HepG2 (cell line): ENCODE results near the gene TMBIM4. TPM values are rescaled to one million over a fixed set of nuclear protein-coding genes. Genes with fewer than 3 reads are reported as not detected.

Experiments
- ATAC-seq: fragments of 200-7000 bp; cut with Tn5 transposase; 3 replicates; pipeline ENCODE4 v1.9.1; 2020; ENCODE audit warnings: mild to moderate bottlenecking, moderate library complexity
- BruUV-seq: library from RNA; stranded (reverse); fragments of 400-500 nt; replicated peaks from 2 replicates; lab custom pipeline; 2021; lab: Mats Ljungman, UMichigan
- CTCF ChIA-PET: fragments of 300-600 bp; formaldehyde crosslinking; extraction: SDS; loops from one replicate; lab custom pipeline; 2021; ENCODE audit warnings: low total read pairs, inconsistent platforms, low intra/inter-chr PET ratio; lab: Yijun Ruan, JAX
- POLR2A ChIA-PET: fragments of 350-600 bp; sonication (Branson Sonifier 250); formaldehyde crosslinking; loops from one replicate; lab custom pipeline; 2020; ENCODE audit warnings: antibody characterized with exemption, inconsistent platforms; lab: Yijun Ruan, JAX
- DNase-seq: peaks from one replicate; pipeline ENCODE4 v3.0.0-alpha.2; 2015; ENCODE audit warnings: low spot score
- FAIRE-seq: peaks from 3 replicates; lab custom pipeline; 2011; peaks lifted over from hg19 to GRCh38; lab: Jason Lieb, UNC
- H2AFZ ChIP-seq: one replicate; pipeline ENCODE4 v1.6.1; 2011; ENCODE audit warnings: low read length, inconsistent platforms
- H3K27ac ChIP-seq: fragments of 300-600 bp; 3 replicates; pipeline ENCODE4 v1.8.0; 2011; ENCODE audit warnings: mixed run types, mild to moderate bottlenecking, mixed read lengths, low read length, inconsistent platforms; ENCODE audit not compliant: insufficient read depth; ENCODE audit errors: extremely low read length
- H3K27me3 ChIP-seq, 2 experiments: fragments of 200-600 bp in 1 of 2; 2 replicates in 1 of 2; 3 replicates in 1 of 2; pipeline versions ENCODE4 v1.6.0 to v1.8.0; 2011; ENCODE audit warnings: low read length in 2 of 2, mild to moderate bottlenecking in 2 of 2, moderate library complexity in 2 of 2, inconsistent platforms in 1 of 2; ENCODE audit not compliant: insufficient read depth in 2 of 2, control insufficient read depth in 1 of 2
- H3K36me3 ChIP-seq, 2 experiments: fragments of 200-600 bp in 1 of 2; replicated peaks in 1 of 2; 2 replicates in 1 of 2; 3 replicates in 1 of 2; pipeline versions ENCODE4 v1.5.1 to v1.8.0; 2011; ENCODE audit warnings: low read length in 2 of 2, inconsistent platforms in 1 of 2; ENCODE audit not compliant: insufficient read depth in 2 of 2, control insufficient read depth in 1 of 2
- H3K4me1 ChIP-seq: 2 replicates; pipeline ENCODE4 v1.5.1; 2012; ENCODE audit warnings: low read length, inconsistent platforms; ENCODE audit not compliant: insufficient read depth
- H3K4me2 ChIP-seq: 2 replicates; pipeline ENCODE4 v1.6.0; 2011; ENCODE audit warnings: low read depth, low read length, inconsistent platforms
- H3K4me3 ChIP-seq, 3 experiments: fragments of 200-600 bp in 1 of 3; sonication (generic), shearing (Covaris generic) in 1 of 3; replicated peaks in 1 of 3; 2 replicates each; pipeline ENCODE4 v1.5.1; 2011 to 2016; ENCODE audit warnings: low read length in 3 of 3, inconsistent platforms in 2 of 3, low read depth in 2 of 3, mild to moderate bottlenecking in 2 of 3, control low read depth in 1 of 3, mixed read lengths in 1 of 3; ENCODE audit not compliant: insufficient read depth in 1 of 3
- H3K79me2 ChIP-seq: one replicate; pipeline ENCODE4 v1.6.1; 2011; ENCODE audit warnings: low read length, inconsistent platforms; ENCODE audit not compliant: insufficient read depth
- H3K9ac ChIP-seq: 2 replicates; pipeline ENCODE4 v1.6.0; 2011; ENCODE audit warnings: mild to moderate bottlenecking, low read depth, low read length, inconsistent platforms; ENCODE audit not compliant: insufficient read depth
- H3K9me3 ChIP-seq: 2 replicates; pipeline ENCODE4 v1.5.1; 2012; ENCODE audit warnings: mild to moderate bottlenecking, low read length
- H4K20me1 ChIP-seq: 2 replicates; pipeline ENCODE4 v1.6.0; 2011; ENCODE audit warnings: inconsistent platforms, mild to moderate bottlenecking, low read length, moderate library complexity; ENCODE audit not compliant: insufficient read depth
- ATF5 ChIP-seq: sonication (generic); formaldehyde crosslinking; IDR thresholded peaks from 2 replicates; pipeline ENCODE4 v1.4.0; 2020; ENCODE audit warnings: mild to moderate bottlenecking, low read depth, missing genetic modification reagents
- BRD4 ChIP-seq: sonication (generic); formaldehyde crosslinking; IDR thresholded peaks from 2 replicates; pipeline ENCODE4 v1.4.0; 2020; ENCODE audit warnings: missing genetic modification reagents
- CAMTA2 ChIP-seq: sonication (generic); formaldehyde crosslinking; IDR thresholded peaks from 2 replicates; pipeline ENCODE4 v1.4.0; 2020; ENCODE audit warnings: mild to moderate bottlenecking, missing genetic modification reagents, borderline replicate concordance
- CBX5 ChIP-seq: sonication (generic); formaldehyde crosslinking; IDR thresholded peaks from 2 replicates; pipeline ENCODE4 v1.4.0; 2020; ENCODE audit warnings: missing genetic modification reagents, borderline replicate concordance
- HOXA5 ChIP-seq: sonication (generic); formaldehyde crosslinking; IDR thresholded peaks from 2 replicates; pipeline ENCODE4 v1.4.0; 2020; ENCODE audit warnings: missing genetic modification reagents
- NR3C1 ChIP-seq: sonication (generic); formaldehyde crosslinking; IDR thresholded peaks from 2 replicates; pipeline ENCODE4 v1.4.0; 2020; ENCODE audit warnings: missing genetic modification reagents
- PREB ChIP-seq: sonication (generic); formaldehyde crosslinking; IDR thresholded peaks from 2 replicates; pipeline ENCODE4 v1.4.0; 2020; ENCODE audit warnings: missing genetic modification reagents
- SALL1 ChIP-seq: sonication (generic); formaldehyde crosslinking; IDR thresholded peaks from 2 replicates; pipeline ENCODE4 v1.8.0; 2022; ENCODE audit warnings: mild to moderate bottlenecking, missing genetic modification reagents
- SMAD3 ChIP-seq: sonication (generic); formaldehyde crosslinking; IDR thresholded peaks from 2 replicates; pipeline ENCODE4 v1.4.0; 2020; ENCODE audit warnings: missing genetic modification reagents
- THRA ChIP-seq: sonication (generic); formaldehyde crosslinking; IDR thresholded peaks from 2 replicates; pipeline ENCODE4 v1.4.0; 2020; ENCODE audit warnings: missing genetic modification reagents, borderline replicate concordance
- ZBTB20 ChIP-seq: sonication (generic); formaldehyde crosslinking; IDR thresholded peaks from 2 replicates; pipeline ENCODE4 v1.8.1; 2023; ENCODE audit warnings: missing genetic modification reagents, low read depth, mild to moderate bottlenecking, borderline replicate concordance
- ZFP62 ChIP-seq: sonication (generic); formaldehyde crosslinking; IDR thresholded peaks from 2 replicates; pipeline ENCODE4 v1.4.0; 2020; ENCODE audit warnings: missing genetic modification reagents
- ZNF432 ChIP-seq: sonication (generic); formaldehyde crosslinking; IDR thresholded peaks from 2 replicates; pipeline ENCODE4 v1.5.0; 2020; ENCODE audit warnings: missing genetic modification reagents, mild to moderate bottlenecking, borderline replicate concordance
- ZNF567 ChIP-seq: sonication (generic); formaldehyde crosslinking; IDR thresholded peaks from 2 replicates; pipeline ENCODE4 v1.8.1; 2023; ENCODE audit warnings: mild to moderate bottlenecking, missing genetic modification reagents, borderline replicate concordance
- ZNF652 ChIP-seq: IDR thresholded peaks from 2 replicates; pipeline ENCODE4 v1.6.1; 2016; ENCODE audit warnings: low read depth, borderline replicate concordance
- ZNF788 ChIP-seq: sonication (generic); formaldehyde crosslinking; IDR thresholded peaks from 2 replicates; pipeline ENCODE4 v1.5.0; 2020; ENCODE audit warnings: mild to moderate bottlenecking, missing genetic modification reagents, borderline replicate concordance
- ZNF839 ChIP-seq: sonication (generic); formaldehyde crosslinking; IDR thresholded peaks from 2 replicates; pipeline ENCODE4 v1.4.0; 2020; ENCODE audit warnings: missing genetic modification reagents, mild to moderate bottlenecking, borderline replicate concordance
- ZSCAN31 ChIP-seq: sonication (generic); formaldehyde crosslinking; IDR thresholded peaks from 2 replicates; pipeline ENCODE4 v1.5.0; 2020; ENCODE audit warnings: low read depth, mild to moderate bottlenecking, missing genetic modification reagents
- WGBS: methylation state at CpG from one replicate; pipeline ENCODE4 v1.1.6; 2017; ENCODE audit warnings: low lambda C conversion rate; 5-methylcytosine and 5-hydroxymethylcytosine counted together
- in situ Hi-C: cut with HindIII; loops from 2 replicates; pipeline ENCODE4 v1.10.0; 2017; ENCODE audit warnings: low pct_unique_long_range_greater_than_20kb; ENCODE audit not compliant: extremely low pct_ligation_motif_present
- intact Hi-C: fragments of 100-400 bp; cut with micrococcal nuclease; formaldehyde crosslinking; loops from one replicate; pipeline ENCODE4 v1.10.0; 2022; ENCODE audit not compliant: unreplicated experiment
- polyA plus RNA-seq, 8 experiments: library from polyadenylated mRNA; depleted of rRNA in 3 of 8; stranded (reverse) in 7 of 8; unstranded in 1 of 8; fragments of >200 nt; fragmentation: Illumina TruSeq in 4 of 8; extraction: Trizol in 4 of 8; gene quantifications; 2 replicates each; pipeline versions ENCODE4 v1.2.1 to v1.2.3, GENCODE V29; 2011 to 2016; ENCODE audit warnings: low read depth in 4 of 8, missing spikeins in 1 of 8, mixed read lengths in 1 of 8; ENCODE audit not compliant: insufficient read depth in 1 of 8
- total RNA-seq, 5 experiments: library from RNA; depleted of rRNA; stranded (reverse); fragments of >200 nt; fragmentation: Illumina TruSeq; extraction: Trizol; gene quantifications; 2 replicates each; pipeline ENCODE4 v1.2.3, GENCODE V29; 2016; ENCODE audit warnings: low read depth in 1 of 5

TMBIM4 gene
- total and polyA plus RNA-seq, 2 of the 13 experiments (the other 11 are each of a cell fraction or from before 2014, with no cell fraction given) = 60.5 to 67.7 TPM

GRCh38 chr12:66156654-66157053 is 13.1 kb downstream of the TMBIM4 start:
- H3K27me3 ChIP-seq = no peaks in the 10 kb centered on the region
- no peak overlapping the region for H2AFZ ChIP-seq
- FAIRE-seq = no peak
- CTCF ChIA-PET = no interaction called here
- ATAC-seq = no peak
- H3K4me1 ChIP-seq = no peaks in the 10 kb centered on the region
- in situ Hi-C loops (no loop called here), intact Hi-C loops (no loop called here)
- H3K9me3 ChIP-seq = no peaks in the 10 kb centered on the region
- 100% methylated on average over 2 of the region's 2 CpGs for WGBS
- POLR2A ChIA-PET = no interaction called here
- no peak overlapping the region for H3K4me2 ChIP-seq
- no peak overlapping the region for H3K4me3 ChIP-seq
- BruUV-seq = no TSS peak
- H3K79me2 ChIP-seq = no peaks in the 10 kb centered on the region
- no peaks in the 10 kb centered on the region for H4K20me1 ChIP-seq
- no peak for DNase-seq
- TF ChIP-seq SALL1 (CRISPR knock-in tag) (no peak), BRD4 (CRISPR knock-in tag) (no peak), ZNF652 (CRISPR knock-in tag) (no peak), CBX5 (CRISPR knock-in tag) (no peak), SMAD3 (no peak)
- H3K9ac ChIP-seq = no peak overlapping the region
- H3K27ac ChIP-seq = no peak overlapping the region
- no peaks in the 10 kb centered on the region for H3K36me3 ChIP-seq

GRCh38 chr12:66154776-66155175 is 15.0 kb downstream of the TMBIM4 start:
- no TSS peak for BruUV-seq
- CTCF ChIA-PET = no interaction called here
- TF ChIP-seq PREB (CRISPR knock-in tag) (no peak), THRA (CRISPR knock-in tag) (no peak), ZNF839 (CRISPR knock-in tag) (no peak), HOXA5 (CRISPR knock-in tag) (no peak), ZNF788 (no peak), ZBTB20 (CRISPR knock-in tag) (no peak), ZNF432 (CRISPR knock-in tag) (no peak), ATF5 (CRISPR knock-in tag) (no peak), ZSCAN31 (CRISPR knock-in tag) (no peak), CAMTA2 (CRISPR knock-in tag) (no peak), ZFP62 (no peak), ZNF567 (no peak), NR3C1 (CRISPR knock-in tag) (no peak)

More at GRCh38 chr12:66154776-66155175, 15.0 kb downstream of the TMBIM4 start:
- H3K27me3 ChIP-seq = no peaks in the 10 kb centered on the region
- DNase-seq (no peak), FAIRE-seq (no peak), ATAC-seq (no peak)
- no peaks in the 10 kb centered on the region for H3K9me3 ChIP-seq
- intact Hi-C loops (no loop called here), in situ Hi-C loops (no loop called here)
- H3K27ac ChIP-seq = no peak overlapping the region
- H4K20me1 ChIP-seq = no peaks in the 10 kb centered on the region
- peaks cover 0 to 4% of the 10 kb centered on the region in 2 experiments; a peak in 1 of 5 replicates for H3K36me3 ChIP-seq
- no peak overlapping the region for H3K4me3 ChIP-seq
- H2AFZ ChIP-seq = no peak overlapping the region
- no peaks in the 10 kb centered on the region for H3K79me2 ChIP-seq
- H3K4me2 ChIP-seq = no peak overlapping the region
- H3K9ac ChIP-seq = no peak overlapping the region
- H3K4me1 ChIP-seq = no peaks in the 10 kb centered on the region
- POLR2A ChIA-PET = no interaction called here
